Right lobe of liver (tissue), 4 donors: ENCODE measurements around the gene LAMB3.

ENCODE experiments used
- POLR2A ChIP-seq: fragments of 450-650 bp; IDR thresholded peaks from one replicate; pipeline ENCODE4 v1.6.1; 2017; ENCODE audit warnings: antibody characterized with exemption, mild to moderate bottlenecking
- TF ChIP-seq, protein P1 (sequence below), 4 donors: fragments of 200-600 bp in 3 of 4; fragments of 450-650 bp in 1 of 4; IDR thresholded peaks; one replicate each; pipeline versions ENCODE4 v1.5.1 to v1.8.0; 2016 to 2022; ENCODE audit warnings: antibody characterized with exemption in 4 of 4, mild to moderate bottlenecking in 2 of 4
- donor health status: DM: no; HTN: no; CAD: no.
- donor health status: DM: no; HTN: no; CAD: no.
- donor health status: DM: no; HTN: yes; CAD: no.

DNA sequence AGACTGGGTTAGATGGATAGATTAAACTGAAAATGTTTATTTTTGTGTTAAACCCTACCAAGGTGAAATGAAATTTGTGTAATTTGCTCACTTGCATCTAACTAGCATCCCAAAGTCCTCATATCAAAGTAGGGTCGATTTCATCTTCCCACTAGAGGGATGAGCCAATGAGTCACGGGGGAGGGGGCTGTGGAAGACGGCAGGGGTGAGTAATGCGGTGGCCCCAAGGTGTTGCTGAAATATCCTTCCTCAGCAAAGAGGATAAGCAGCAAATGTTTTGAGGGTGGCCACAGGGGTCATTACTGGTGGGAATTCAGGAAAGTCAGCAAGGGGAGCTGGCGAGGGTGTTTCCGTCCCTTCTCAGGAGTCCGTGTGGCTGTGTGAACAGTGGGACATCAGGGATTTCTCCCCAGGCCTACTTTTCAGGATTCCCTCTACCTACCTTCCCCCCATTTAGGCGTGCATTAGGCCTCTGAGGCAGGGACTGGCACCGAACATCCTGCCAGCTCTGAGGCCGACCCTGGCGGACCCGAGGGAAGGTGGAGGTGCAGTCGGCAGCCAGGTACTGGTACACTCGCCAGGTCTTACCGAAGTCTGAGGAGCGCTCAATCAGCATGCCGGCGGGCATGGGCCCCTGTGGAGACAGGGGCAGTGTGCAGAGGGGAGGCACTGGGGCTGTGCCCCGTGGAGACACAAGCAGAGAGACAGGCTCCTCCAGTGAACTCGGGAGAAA, 18.1 kb downstream of the LAMB3 start:
- TF ChIP-seq POLR2A = no peak
- TF ChIP-seq, protein P1, sequence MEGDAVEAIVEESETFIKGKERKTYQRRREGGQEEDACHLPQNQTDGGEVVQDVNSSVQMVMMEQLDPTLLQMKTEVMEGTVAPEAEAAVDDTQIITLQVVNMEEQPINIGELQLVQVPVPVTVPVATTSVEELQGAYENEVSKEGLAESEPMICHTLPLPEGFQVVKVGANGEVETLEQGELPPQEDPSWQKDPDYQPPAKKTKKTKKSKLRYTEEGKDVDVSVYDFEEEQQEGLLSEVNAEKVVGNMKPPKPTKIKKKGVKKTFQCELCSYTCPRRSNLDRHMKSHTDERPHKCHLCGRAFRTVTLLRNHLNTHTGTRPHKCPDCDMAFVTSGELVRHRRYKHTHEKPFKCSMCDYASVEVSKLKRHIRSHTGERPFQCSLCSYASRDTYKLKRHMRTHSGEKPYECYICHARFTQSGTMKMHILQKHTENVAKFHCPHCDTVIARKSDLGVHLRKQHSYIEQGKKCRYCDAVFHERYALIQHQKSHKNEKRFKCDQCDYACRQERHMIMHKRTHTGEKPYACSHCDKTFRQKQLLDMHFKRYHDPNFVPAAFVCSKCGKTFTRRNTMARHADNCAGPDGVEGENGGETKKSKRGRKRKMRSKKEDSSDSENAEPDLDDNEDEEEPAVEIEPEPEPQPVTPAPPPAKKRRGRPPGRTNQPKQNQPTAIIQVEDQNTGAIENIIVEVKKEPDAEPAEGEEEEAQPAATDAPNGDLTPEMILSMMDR (IDR thresholded peaks at IDR 0.05) = no peak
